RWPE2 (cell line): ENCODE results near the gene PIP5K1B.

ENCODE experiments used
- ATAC-seq: fragments of 200-7000 bp; cut with Tn5 transposase; 3 replicates; pipeline ENCODE4 v1.9.1; 2021; ENCODE audit warnings: low read depth
- DNase-seq: peaks from one replicate; pipeline ENCODE4 v3.0.0-alpha.2; 2020; ENCODE audit warnings: low spot score
- H3K27ac ChIP-seq: fragments of 450-650 bp; 2 replicates; pipeline ENCODE4 v1.5.1; 2017; ENCODE audit warnings: mild to moderate bottlenecking; ENCODE audit not compliant: poor library complexity, severe bottlenecking
- H3K27me3 ChIP-seq: fragments of 250-450 bp; sonication (Bioruptor Pico); 2 replicates; pipeline ENCODE4 v1.5.1; 2021; ENCODE audit warnings: mild to moderate bottlenecking, moderate library complexity; ENCODE audit not compliant: insufficient read depth, poor library complexity, severe bottlenecking
- H3K36me3 ChIP-seq: fragments of 250-450 bp; sonication (Bioruptor Pico); 2 replicates; pipeline ENCODE4 v1.5.1; 2020; ENCODE audit warnings: low read depth, mild to moderate bottlenecking, moderate library complexity
- H3K4me1 ChIP-seq: fragments of 250-450 bp; sonication (Bioruptor Pico); 2 replicates; pipeline ENCODE4 v1.5.1; 2021; ENCODE audit warnings: mild to moderate bottlenecking, moderate library complexity; ENCODE audit not compliant: insufficient read depth, poor library complexity, severe bottlenecking
- H3K4me3 ChIP-seq: fragments of 250-450 bp; sonication (Bioruptor Pico); 2 replicates; pipeline ENCODE4 v1.5.1; 2021; ENCODE audit warnings: mild to moderate bottlenecking, moderate library complexity; ENCODE audit not compliant: severe bottlenecking
- H3K9me3 ChIP-seq: fragments of 250-450 bp; sonication (Bioruptor Pico); 2 replicates; pipeline ENCODE4 v1.5.1; 2021; ENCODE audit warnings: mild to moderate bottlenecking, moderate library complexity; ENCODE audit not compliant: severe bottlenecking
- CTCF ChIP-seq: fragments of 450-650 bp; IDR thresholded peaks from one replicate; pipeline ENCODE4 v1.5.1; 2017; ENCODE audit warnings: mild to moderate bottlenecking, moderate library complexity; ENCODE audit not compliant: poor library complexity, severe bottlenecking

Gene PIP5K1B

GRCh38 chr9:68805890-68806517 is 101.0 kb downstream of the PIP5K1B start:
- Histone ChIP-seq H3K9me3 (no peaks in the 10 kb centered on the region), H3K27ac (no peak overlapping the region), H3K36me3 (no peaks in the 10 kb centered on the region), H3K4me1 (no peaks in the 10 kb centered on the region), H3K27me3 (peaks cover 12% of the 10 kb centered on the region), H3K4me3 (no peak overlapping the region)
- no peak for ATAC-seq
- DNase-seq, result no peak
- TF ChIP-seq CTCF, result no peak

- H3K9me3 ChIP-seq, result no peaks in the 10 kb centered on the region
- H3K27ac ChIP-seq, result no peak overlapping the region
- ATAC-seq, result no peak
- no peaks in the 10 kb centered on the region for H3K36me3 ChIP-seq
- no peak for DNase-seq
- H3K4me3 ChIP-seq, result no peak overlapping the region
- H3K4me1 ChIP-seq, result no peaks in the 10 kb centered on the region
- peaks cover 5% of the 10 kb centered on the region for H3K27me3 ChIP-seq
- no peak for TF ChIP-seq CTCF
These were observed 103.4 kb downstream of the PIP5K1B start for GRCh38 chr9:68808338-68808890.

- no peaks in the 10 kb centered on the region for H3K4me1 ChIP-seq
- H3K27me3 ChIP-seq, result no peaks in the 10 kb centered on the region
- ATAC-seq (no peak), DNase-seq (no peak)
- no peak overlapping the region for H3K4me3 ChIP-seq
- TF ChIP-seq CTCF, result no peak
- no peak overlapping the region for H3K27ac ChIP-seq
- no peaks in the 10 kb centered on the region for H3K36me3 ChIP-seq
- no peaks in the 10 kb centered on the region for H3K9me3 ChIP-seq
These were observed 112.2 kb downstream of the PIP5K1B start for GRCh38 chr9:68817079-68817875.

GRCh38 chr9:68819065-68819464 is 114.0 kb downstream of the PIP5K1B start:
- no peaks in the 10 kb centered on the region for H3K9me3 ChIP-seq
- H3K4me1 ChIP-seq, result no peaks in the 10 kb centered on the region
- no peak for TF ChIP-seq CTCF
- no peaks in the 10 kb centered on the region for H3K27me3 ChIP-seq
- no peak overlapping the region for H3K4me3 ChIP-seq
- no peak for ATAC-seq
- DNase-seq, result no peak
- no peaks in the 10 kb centered on the region for H3K36me3 ChIP-seq
- no peak overlapping the region for H3K27ac ChIP-seq
